ENCODE data around the gene PNKD. TPM values are rescaled to one million over a fixed set of nuclear protein-coding genes. Genes with fewer than 3 reads are reported as not detected.

PNKD gene
- total and polyA plus RNA-seq, 7 donors, result 31.5 to 86.9 (median 54.5) TPM

GRCh38 chr2:218238887-218239286 lies 31.4 kb upstream of the PNKD start:
- TF ChIP-seq CTCF (IDR thresholded peaks at IDR 0.05), result no peak
- ATAC-seq, result no peak
- intact Hi-C loops (cut with DNase I), result no loop called here
- H3K4me1 ChIP-seq, result no peaks in the 10 kb centered on the region
- H3K27me3 ChIP-seq (ENCODE audit: insufficient read depth in 3 of 3, low read length in 2 of 3), result no peaks in the 10 kb centered on the region
- peaks cover 26 to 100% of the 10 kb centered on the region in 2 donors for H3K36me3 ChIP-seq (ENCODE audit: insufficient read depth in 1 of 2, low read depth in 1 of 2)
- H3K4me3 ChIP-seq, result no peak overlapping the region
- no peak for DNase-seq
- 91 to 100% (median 97%) methylated on average over 1 of the region's 1 CpG for WGBS, 3 donors
- no peak overlapping the region for H3K27ac ChIP-seq
- no peaks in the 10 kb centered on the region for H3K9me3 ChIP-seq

GRCh38 chr2:218244204-218244603 lies 26.1 kb upstream of the PNKD start:
- no peak for DNase-seq
- intact Hi-C loops (cut with DNase I), result no loop called here
- TF ChIP-seq CTCF (IDR thresholded peaks at IDR 0.05), result no peak
- Histone ChIP-seq H3K27me3 (ENCODE audit: insufficient read depth in 3 of 3, low read length in 2 of 3) (no peaks in the 10 kb centered on the region), H3K27ac (no peak overlapping the region), H3K4me3 (no peak overlapping the region), H3K9me3 (no peaks in the 10 kb centered on the region), H3K4me1 (peaks cover 12% of the 10 kb centered on the region), H3K36me3 (ENCODE audit: insufficient read depth in 1 of 2, low read depth in 1 of 2) (peaks cover 30 to 100% of the 10 kb centered on the region in 2 donors)
- ATAC-seq, result no peak
- WGBS, 3 donors, result 75 to 89% (median 77%) methylated on average over 1 of the region's 1 CpG

- Histone ChIP-seq H3K4me1 (peaks cover 12% of the 10 kb centered on the region), H3K9me3 (no peaks in the 10 kb centered on the region), H3K4me3 (no peak overlapping the region), H3K27ac (no peak overlapping the region), H3K36me3 (ENCODE audit: insufficient read depth in 1 of 2, low read depth in 1 of 2) (peaks cover 32 to 100% of the 10 kb centered on the region in 2 donors), H3K27me3 (ENCODE audit: insufficient read depth in 3 of 3, low read length in 2 of 3) (no peaks in the 10 kb centered on the region)
- no peak for TF ChIP-seq CTCF (IDR thresholded peaks at IDR 0.05)
- ATAC-seq, result no peak
- intact Hi-C loops (cut with DNase I), result no loop called here
- WGBS, 3 donors, result 86 to 98% (median 90%) methylated on average over 2 of the region's 2 CpGs
- DNase-seq, result no peak
Observed at GRCh38 chr2:218244665-218245064, 25.7 kb upstream of the PNKD start.

GRCh38 chr2:218245214-218245613 lies 25.1 kb upstream of the PNKD start:
- intact Hi-C loops (cut with DNase I), result no loop called here
- 69 to 82% (median 71%) methylated on average over 5 of the region's 5 CpGs for WGBS, 3 donors
- Histone ChIP-seq H3K4me3 (no peak overlapping the region), H3K36me3 (ENCODE audit: insufficient read depth in 1 of 2, low read depth in 1 of 2) (peaks cover 38 to 100% of the 10 kb centered on the region in 2 donors), H3K9me3 (no peaks in the 10 kb centered on the region), H3K27me3 (ENCODE audit: insufficient read depth in 3 of 3, low read length in 2 of 3) (no peaks in the 10 kb centered on the region), H3K4me1 (peaks cover 12% of the 10 kb centered on the region), H3K27ac (peak overlapping the region; percentile 56)
- ATAC-seq (peak in 2 of 4 donors; percentile 40 to 41), DNase-seq (no peak)
- TF ChIP-seq CTCF (IDR thresholded peaks at IDR 0.05), result no peak

GRCh38 chr2:218249691-218250090 lies 20.6 kb upstream of the PNKD start:
- peaks cover 38 to 100% of the 10 kb centered on the region in 2 donors for H3K36me3 ChIP-seq (ENCODE audit: insufficient read depth in 1 of 2, low read depth in 1 of 2)
- peaks cover 36% of the 10 kb centered on the region for H3K4me1 ChIP-seq
- TF ChIP-seq CTCF (IDR thresholded peaks at IDR 0.05), result no peak
- no peaks in the 10 kb centered on the region for H3K27me3 ChIP-seq (ENCODE audit: insufficient read depth in 3 of 3, low read length in 2 of 3)
- no peak overlapping the region for H3K4me3 ChIP-seq
- no peak overlapping the region for H3K27ac ChIP-seq
- intact Hi-C loops (cut with DNase I), result no loop called here
- no peaks in the 10 kb centered on the region for H3K9me3 ChIP-seq
- ATAC-seq, result no peak
- WGBS, 3 donors, result 93 to 95% (median 94%) methylated on average over 13 of the region's 13 CpGs
- no peak for DNase-seq

All from psoas muscle (tissue), 8 donors.